Retinal pigment epithelial cell (primary cell): ENCODE data around the gene ARRB2.
A peak's percentile ranks its signal among the peaks of the same experiment; 100 is the strongest.

Source experiments
- DNase-seq: peaks from one replicate; pipeline ENCODE4 v3.0.0-alpha.2; 2010; ENCODE audit warnings: low read depth
- H3K4me3 ChIP-seq: 2 replicates; pipeline ENCODE4 v1.5.1; 2011; ENCODE audit warnings: mild to moderate bottlenecking, low read length, control low read depth, moderate library complexity
- CTCF ChIP-seq: conservative IDR thresholded peaks from 2 replicates; pipeline ENCODE4 v1.5.1; 2011; ENCODE audit warnings: low read depth, low read length, control low read depth, inconsistent platforms

ARRB2 gene

GRCh38 chr17:4740025-4740351 lies 29.6 kb downstream of the ARRB2 start:
- H3K4me3 ChIP-seq = peak overlapping the region; percentile 50
- no peak for DNase-seq
- no peak for TF ChIP-seq CTCF

GRCh38 chr17:4740584-4740983 lies 30.2 kb downstream of the ARRB2 start:
- no peak overlapping the region for H3K4me3 ChIP-seq
- no peak for TF ChIP-seq CTCF
- no peak for DNase-seq

- no peak overlapping the region for H3K4me3 ChIP-seq
- TF ChIP-seq CTCF = no peak
- no peak for DNase-seq
These were observed 31.1 kb downstream of the ARRB2 start for GRCh38 chr17:4741544-4741943.

- DNase-seq = no peak
- no peak for TF ChIP-seq CTCF
- H3K4me3 ChIP-seq = no peak overlapping the region
These were observed 31.7 kb downstream of the ARRB2 start for GRCh38 chr17:4742133-4742532.

- no peak for TF ChIP-seq CTCF
- no peak overlapping the region for H3K4me3 ChIP-seq
- DNase-seq = no peak
These were observed 32.2 kb downstream of the ARRB2 start for GRCh38 chr17:4742629-4743028.

- no peak for TF ChIP-seq CTCF
- H3K4me3 ChIP-seq = no peak overlapping the region
- DNase-seq = no peak
These were observed 32.8 kb downstream of the ARRB2 start for GRCh38 chr17:4743216-4743615.

GRCh38 chr17:4743898-4744297 lies 33.5 kb downstream of the ARRB2 start:
- DNase-seq = no peak
- H3K4me3 ChIP-seq = no peak overlapping the region
- TF ChIP-seq CTCF = no peak
